ENCODE data around the gene LRG1. TPM values are rescaled to one million over a fixed set of nuclear protein-coding genes. Genes with fewer than 3 reads are reported as not detected.

LRG1 gene
- total and polyA plus RNA-seq, 9 donors, result 0.18 to 0.92 (median 0.59) TPM

DNA sequence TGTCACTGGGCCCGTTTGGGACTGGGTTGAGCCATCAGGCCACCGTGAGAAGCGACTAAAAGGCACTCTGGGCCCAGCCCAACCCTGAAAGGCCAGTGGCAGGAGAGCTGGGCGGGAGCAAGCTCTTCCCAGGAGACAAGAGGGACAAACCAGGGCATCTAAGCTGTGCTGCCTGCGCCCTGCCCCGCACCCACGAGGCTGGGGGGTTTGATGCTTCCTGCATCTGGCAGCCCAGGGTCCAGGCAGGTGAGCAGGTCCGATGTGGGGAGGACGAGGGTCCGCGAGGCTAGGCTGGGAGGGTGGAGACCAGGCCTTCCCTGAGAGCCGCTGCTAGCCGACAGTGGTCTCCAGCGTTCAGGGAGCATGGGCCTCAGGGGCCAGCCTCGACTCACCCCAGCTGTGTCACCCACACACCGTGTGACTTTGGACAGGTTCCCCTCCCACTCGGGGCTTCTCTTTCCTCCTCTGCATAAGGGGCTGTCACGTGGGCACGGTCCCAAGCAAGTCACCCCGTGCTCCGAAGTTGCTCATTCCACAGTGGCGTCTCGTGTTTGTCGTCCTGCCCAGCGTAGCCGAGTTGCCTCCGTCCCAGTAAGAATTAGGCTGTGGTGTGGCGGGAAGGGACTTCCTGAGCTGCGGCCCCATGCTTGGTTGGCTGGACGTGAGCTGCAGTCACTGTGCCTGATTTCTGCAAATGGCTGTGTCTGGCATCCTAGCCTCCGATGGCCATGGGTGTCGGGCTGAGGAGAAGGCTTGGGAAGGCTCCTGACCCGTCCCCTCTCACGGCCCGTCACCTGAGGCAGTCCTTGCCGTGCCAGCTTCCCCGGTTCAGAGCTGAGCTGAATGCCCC, 37.3 kb downstream of the LRG1 start:
- 75% methylated on average over 32 of the region's 37 CpGs for WGBS (ENCODE audit: insufficient coverage)
- Histone ChIP-seq H3K4me3 (ENCODE audit: low read length) (no peak overlapping the region), H3K9me3 (replicated peaks; ENCODE audit: control insufficient read depth, low read depth, low read length) (no peaks in the 10 kb centered on the region), H3K4me1 (ENCODE audit: control insufficient read depth, insufficient read depth, low read length) (peaks cover 27% of the 10 kb centered on the region), H3K27ac (ENCODE audit: low read length) (no peak overlapping the region), H3K27me3 (ENCODE audit: control insufficient read depth, insufficient read depth, low read length) (no peaks in the 10 kb centered on the region), H3K36me3 (ENCODE audit: control insufficient read depth, insufficient read depth, low read length) (peaks cover 79% of the 10 kb centered on the region)
- DNase-seq, result no peak

DNA sequence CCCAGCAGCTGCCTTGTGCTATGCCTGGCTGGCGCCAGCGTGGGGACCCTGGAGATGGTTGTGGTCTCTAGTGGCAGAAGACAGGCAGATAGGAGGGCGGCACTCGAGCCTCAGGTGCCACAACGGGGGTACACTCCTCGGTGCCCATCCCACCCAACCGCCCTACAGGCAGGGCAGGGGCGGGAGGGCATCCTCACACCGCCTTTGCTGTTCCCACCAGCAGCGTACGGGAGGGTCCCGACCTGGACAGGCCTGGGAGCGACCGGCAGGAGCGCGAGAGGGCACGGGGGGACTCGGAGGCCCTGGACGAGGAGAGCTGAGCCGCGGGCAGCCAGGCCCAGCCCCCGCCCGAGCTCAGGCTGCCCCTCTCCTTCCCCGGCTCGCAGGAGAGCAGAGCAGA, 38.1 kb downstream of the LRG1 start:
- 90% methylated on average over 19 of the region's 25 CpGs for WGBS (ENCODE audit: insufficient coverage)
- peaks cover 78% of the 10 kb centered on the region for H3K36me3 ChIP-seq (ENCODE audit: control insufficient read depth, insufficient read depth, low read length)
- no peaks in the 10 kb centered on the region for H3K27me3 ChIP-seq (ENCODE audit: control insufficient read depth, insufficient read depth, low read length)
- H3K4me1 ChIP-seq (ENCODE audit: control insufficient read depth, insufficient read depth, low read length), result peaks cover 27% of the 10 kb centered on the region
- no peak overlapping the region for H3K27ac ChIP-seq (ENCODE audit: low read length)
- no peak for DNase-seq
- no peak overlapping the region for H3K4me3 ChIP-seq (ENCODE audit: low read length)
- H3K9me3 ChIP-seq (replicated peaks; ENCODE audit: control insufficient read depth, low read depth, low read length), result no peaks in the 10 kb centered on the region

GRCh38 chr19:4500841-4501591, 38.8 kb downstream of the LRG1 start:
- H3K27me3 ChIP-seq (ENCODE audit: control insufficient read depth, insufficient read depth, low read length), result no peaks in the 10 kb centered on the region
- no peaks in the 10 kb centered on the region for H3K9me3 ChIP-seq (replicated peaks; ENCODE audit: control insufficient read depth, low read depth, low read length)
- H3K27ac ChIP-seq (ENCODE audit: low read length), result no peak overlapping the region
- 85% methylated on average over 25 of the region's 29 CpGs for WGBS (ENCODE audit: insufficient coverage)
- no peak overlapping the region for H3K4me3 ChIP-seq (ENCODE audit: low read length)
- peaks cover 78% of the 10 kb centered on the region for H3K36me3 ChIP-seq (ENCODE audit: control insufficient read depth, insufficient read depth, low read length)
- peaks cover 27% of the 10 kb centered on the region for H3K4me1 ChIP-seq (ENCODE audit: control insufficient read depth, insufficient read depth, low read length)
- no peak for DNase-seq

GRCh38 chr19:4499855-4500254, 40.0 kb downstream of the LRG1 start:
- 84% methylated on average over 13 of the region's 15 CpGs for WGBS (ENCODE audit: insufficient coverage)
- Histone ChIP-seq H3K9me3 (replicated peaks; ENCODE audit: control insufficient read depth, low read depth, low read length) (no peaks in the 10 kb centered on the region), H3K4me1 (ENCODE audit: control insufficient read depth, insufficient read depth, low read length) (peaks cover 23% of the 10 kb centered on the region), H3K27ac (ENCODE audit: low read length) (no peak overlapping the region), H3K4me3 (ENCODE audit: low read length) (no peak overlapping the region), H3K27me3 (ENCODE audit: control insufficient read depth, insufficient read depth, low read length) (no peaks in the 10 kb centered on the region), H3K36me3 (ENCODE audit: control insufficient read depth, insufficient read depth, low read length) (peaks cover 76% of the 10 kb centered on the region)
- DNase-seq, result no peak

GRCh38 chr19:4499318-4499717, 40.5 kb downstream of the LRG1 start:
- no peaks in the 10 kb centered on the region for H3K9me3 ChIP-seq (replicated peaks; ENCODE audit: control insufficient read depth, low read depth, low read length)
- no peak for DNase-seq
- H3K27me3 ChIP-seq (ENCODE audit: control insufficient read depth, insufficient read depth, low read length), result no peaks in the 10 kb centered on the region
- no peak overlapping the region for H3K4me3 ChIP-seq (ENCODE audit: low read length)
- H3K27ac ChIP-seq (ENCODE audit: low read length), result no peak overlapping the region
- 89% methylated on average over 16 of the region's 23 CpGs for WGBS (ENCODE audit: insufficient coverage)
- peaks cover 77% of the 10 kb centered on the region for H3K36me3 ChIP-seq (ENCODE audit: control insufficient read depth, insufficient read depth, low read length)
- H3K4me1 ChIP-seq (ENCODE audit: control insufficient read depth, insufficient read depth, low read length), result peaks cover 17% of the 10 kb centered on the region

DNA sequence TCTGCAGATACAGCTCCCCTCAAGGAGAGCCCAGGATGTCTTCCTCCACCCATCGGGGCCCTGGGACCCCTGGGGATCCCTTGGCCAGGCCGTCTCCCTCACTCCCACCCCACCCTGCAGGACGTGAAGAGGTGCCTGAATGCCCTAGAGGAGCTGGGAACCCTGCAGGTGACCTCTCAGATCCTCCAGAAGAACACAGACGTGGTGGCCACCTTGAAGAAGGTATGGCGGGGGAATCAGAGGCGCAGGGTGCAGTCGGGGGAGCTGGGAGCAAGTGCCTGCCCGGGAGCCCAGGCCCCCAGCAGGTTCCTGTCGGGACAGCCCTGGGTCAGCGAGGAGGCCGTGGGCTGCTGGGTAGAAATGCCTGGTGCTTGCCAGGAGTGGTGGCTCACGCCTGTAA, 41.1 kb downstream of the LRG1 start:
- Histone ChIP-seq H3K27me3 (ENCODE audit: control insufficient read depth, insufficient read depth, low read length) (no peaks in the 10 kb centered on the region), H3K27ac (ENCODE audit: low read length) (no peak overlapping the region), H3K9me3 (replicated peaks; ENCODE audit: control insufficient read depth, low read depth, low read length) (no peaks in the 10 kb centered on the region), H3K4me1 (ENCODE audit: control insufficient read depth, insufficient read depth, low read length) (peaks cover 11% of the 10 kb centered on the region), H3K4me3 (ENCODE audit: low read length) (no peak overlapping the region), H3K36me3 (ENCODE audit: control insufficient read depth, insufficient read depth, low read length) (peaks cover 77% of the 10 kb centered on the region)
- DNase-seq, result no peak
- 90% methylated on average over 12 of the region's 12 CpGs for WGBS (ENCODE audit: insufficient coverage)

GRCh38 chr19:4497770-4498389, 42.0 kb downstream of the LRG1 start:
- Histone ChIP-seq H3K4me3 (ENCODE audit: low read length) (no peak overlapping the region), H3K27me3 (ENCODE audit: control insufficient read depth, insufficient read depth, low read length) (no peaks in the 10 kb centered on the region), H3K9me3 (replicated peaks; ENCODE audit: control insufficient read depth, low read depth, low read length) (no peaks in the 10 kb centered on the region), H3K36me3 (ENCODE audit: control insufficient read depth, insufficient read depth, low read length) (peaks cover 77% of the 10 kb centered on the region), H3K27ac (ENCODE audit: low read length) (no peak overlapping the region), H3K4me1 (ENCODE audit: control insufficient read depth, insufficient read depth, low read length) (peaks cover 3% of the 10 kb centered on the region)
- WGBS (ENCODE audit: insufficient coverage), result 90% methylated on average over 25 of the region's 25 CpGs
- DNase-seq, result no peak

DNA sequence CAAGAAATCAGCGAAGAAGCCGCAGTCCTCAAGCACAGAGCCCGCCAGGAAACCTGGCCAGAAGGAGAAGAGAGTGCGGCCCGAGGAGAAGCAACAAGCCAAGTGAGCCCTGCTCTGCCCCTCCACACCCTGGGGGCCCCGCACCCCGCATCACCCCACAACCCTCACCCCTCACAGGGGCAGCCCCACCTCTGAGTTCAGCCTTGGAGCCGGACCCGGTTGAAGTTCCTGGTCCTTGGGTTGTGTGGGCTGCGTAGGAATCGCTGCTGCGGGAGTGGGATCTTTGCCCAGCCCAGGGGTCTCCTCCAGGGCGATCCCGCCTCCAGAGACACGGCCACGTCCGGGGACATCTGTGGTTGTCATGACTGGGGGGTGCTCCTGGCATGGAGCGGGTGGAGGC, 43.5 kb downstream of the LRG1 start:
- Histone ChIP-seq H3K9me3 (replicated peaks; ENCODE audit: control insufficient read depth, low read depth, low read length) (no peaks in the 10 kb centered on the region), H3K36me3 (ENCODE audit: control insufficient read depth, insufficient read depth, low read length) (peaks cover 77% of the 10 kb centered on the region), H3K4me1 (ENCODE audit: control insufficient read depth, insufficient read depth, low read length) (no peaks in the 10 kb centered on the region), H3K27me3 (ENCODE audit: control insufficient read depth, insufficient read depth, low read length) (no peaks in the 10 kb centered on the region), H3K4me3 (ENCODE audit: low read length) (no peak overlapping the region), H3K27ac (ENCODE audit: low read length) (no peak overlapping the region)
- WGBS (ENCODE audit: insufficient coverage), result 96% methylated on average over 5 of the region's 18 CpGs
- DNase-seq, result no peak

DNA sequence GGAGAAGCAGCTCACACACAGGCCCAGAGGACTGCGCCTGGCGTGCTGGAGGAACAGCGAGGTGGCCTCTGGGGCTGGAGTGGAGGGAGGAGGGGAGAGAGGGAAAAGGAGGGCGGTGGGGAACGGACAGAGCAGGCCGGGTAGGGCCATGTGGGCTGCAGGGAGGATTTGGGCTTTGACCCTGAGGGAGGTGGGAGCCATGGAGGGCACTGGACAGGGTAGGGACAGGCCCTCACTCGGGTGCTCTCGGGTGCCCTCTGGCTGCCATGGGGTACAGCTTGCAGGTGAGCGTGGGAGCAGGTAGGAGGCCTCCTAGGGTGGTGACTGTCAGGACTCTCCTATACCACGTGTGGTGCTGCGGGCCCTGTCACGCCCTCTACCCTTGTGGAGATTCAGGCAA, 44.4 kb downstream of the LRG1 start:
- H3K4me1 ChIP-seq (ENCODE audit: control insufficient read depth, insufficient read depth, low read length), result no peaks in the 10 kb centered on the region
- no peaks in the 10 kb centered on the region for H3K9me3 ChIP-seq (replicated peaks; ENCODE audit: control insufficient read depth, low read depth, low read length)
- peaks cover 74% of the 10 kb centered on the region for H3K36me3 ChIP-seq (ENCODE audit: control insufficient read depth, insufficient read depth, low read length)
- no peak overlapping the region for H3K4me3 ChIP-seq (ENCODE audit: low read length)
- no peak for DNase-seq
- 78% methylated on average over 12 of the region's 12 CpGs for WGBS (ENCODE audit: insufficient coverage)
- no peaks in the 10 kb centered on the region for H3K27me3 ChIP-seq (ENCODE audit: control insufficient read depth, insufficient read depth, low read length)
- no peak overlapping the region for H3K27ac ChIP-seq (ENCODE audit: low read length)

GRCh38 chr19:4494691-4495064, 45.2 kb downstream of the LRG1 start:
- 92% methylated on average over 7 of the region's 8 CpGs for WGBS (ENCODE audit: insufficient coverage)
- H3K4me1 ChIP-seq (ENCODE audit: control insufficient read depth, insufficient read depth, low read length), result no peaks in the 10 kb centered on the region
- H3K36me3 ChIP-seq (ENCODE audit: control insufficient read depth, insufficient read depth, low read length), result peaks cover 77% of the 10 kb centered on the region

More at GRCh38 chr19:4494691-4495064, 45.2 kb downstream of the LRG1 start:
- H3K27me3 ChIP-seq (ENCODE audit: control insufficient read depth, insufficient read depth, low read length), result no peaks in the 10 kb centered on the region
- no peak overlapping the region for H3K4me3 ChIP-seq (ENCODE audit: low read length)
- H3K27ac ChIP-seq (ENCODE audit: low read length), result no peak overlapping the region
- DNase-seq, result no peak
- H3K9me3 ChIP-seq (replicated peaks; ENCODE audit: control insufficient read depth, low read depth, low read length), result no peaks in the 10 kb centered on the region
